Thyroid gland (tissue), 4 donors: ENCODE measurements around the gene STXBP5L.

ENCODE experiments used
- CTCF ChIP-seq, 6 experiments: fragments of 200-600 bp in 3 of 6; fragments of 450-650 bp in 3 of 6; sonication (generic) in 3 of 6; IDR thresholded peaks; one replicate each; pipeline ENCODE4 v1.5.1; 2016 to 2019; ENCODE audit warnings: antibody characterized with exemption in 6 of 6, mild to moderate bottlenecking in 2 of 6, inconsistent platforms in 1 of 6, moderate library complexity in 1 of 6
- POLR2A ChIP-seq, 2 donors: fragments of 450-650 bp; IDR thresholded peaks; one replicate each; pipeline ENCODE4 v1.6.1; 2017; ENCODE audit warnings: antibody characterized with exemption in 2 of 2, mild to moderate bottlenecking in 2 of 2, moderate library complexity in 1 of 2

- no peak for TF ChIP-seq CTCF (IDR thresholded peaks at IDR 0.05)
- no peak for TF ChIP-seq POLR2A (IDR thresholded peaks at IDR 0.05)
Observed at GRCh38 chr3:121064121-121064520, 156.1 kb downstream of the STXBP5L start.
